KOPT-K1 (cell line): Measurements from ENCODE around the gene SETX.
"Not testable (repeated sequence)": the region's sequence is repeated elsewhere in the genome, so short reads cannot be mapped to it uniquely, and the experiment has no call there.

Experiments
- H3K27ac ChIP-seq: fragments of 200-600 bp; sonication (generic); 2 replicates; pipeline ENCODE4 v1.5.1; 2016; ENCODE audit warnings: antibody characterized with exemption, mild to moderate bottlenecking, low read depth, low read length; ENCODE audit not compliant: poor library complexity, severe bottlenecking
- H3K36me3 ChIP-seq: fragments of 200-600 bp; sonication (generic); 2 replicates; pipeline ENCODE4 v1.5.1; 2017; ENCODE audit warnings: antibody characterized with exemption, mild to moderate bottlenecking, low read length, moderate library complexity; ENCODE audit not compliant: insufficient read depth
- H3K9me3 ChIP-seq: fragments of 200-600 bp; sonication (generic); 2 replicates; pipeline ENCODE4 v1.5.1; 2017; ENCODE audit warnings: antibody characterized with exemption, low read length, mild to moderate bottlenecking; ENCODE audit not compliant: insufficient read depth, poor library complexity, severe bottlenecking

SETX gene

DNA sequence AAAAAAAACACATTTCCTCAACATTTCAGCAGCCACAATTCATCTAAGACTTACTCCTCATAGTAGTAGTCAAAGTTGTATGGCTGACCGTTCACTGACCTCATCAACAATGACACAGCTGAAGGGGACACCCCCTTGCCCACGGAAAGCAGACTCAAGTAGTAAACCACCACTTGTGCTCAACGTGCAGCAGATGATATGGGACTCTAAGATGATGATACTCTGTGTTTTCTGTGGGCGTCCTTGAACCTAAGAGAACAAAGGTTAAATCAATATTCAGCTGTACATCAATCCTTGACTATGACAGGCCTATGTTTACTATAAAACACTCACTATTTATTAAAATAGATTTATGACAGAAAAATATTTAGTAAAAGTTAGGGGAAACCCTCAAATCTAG lies 71.6 kb downstream of the SETX start:
- peaks cover 98% of the 10 kb centered on the region for H3K36me3 ChIP-seq
- no peak overlapping the region for H3K27ac ChIP-seq
- no peaks in the 10 kb centered on the region for H3K9me3 ChIP-seq

DNA sequence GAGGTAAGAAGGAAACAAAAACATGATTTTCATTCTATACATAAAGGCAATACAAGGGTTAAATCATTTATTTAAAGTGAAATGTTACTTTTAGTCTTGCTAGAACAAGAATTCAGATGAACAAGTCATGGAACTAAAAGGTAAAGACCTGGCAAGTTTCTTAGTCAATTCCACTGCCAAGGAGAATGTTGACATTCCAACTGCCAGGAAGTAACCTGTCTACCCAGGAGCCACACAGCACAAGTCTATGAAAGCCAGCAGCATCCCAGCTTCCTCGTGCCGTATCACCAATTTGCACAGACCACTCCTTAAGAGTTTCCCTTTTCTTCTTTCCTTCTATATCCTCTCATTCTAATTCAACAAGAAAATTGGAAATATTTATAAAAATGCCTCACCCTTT lies 79.9 kb downstream of the SETX start:
- H3K36me3 ChIP-seq = peaks cover 95% of the 10 kb centered on the region

DNA sequence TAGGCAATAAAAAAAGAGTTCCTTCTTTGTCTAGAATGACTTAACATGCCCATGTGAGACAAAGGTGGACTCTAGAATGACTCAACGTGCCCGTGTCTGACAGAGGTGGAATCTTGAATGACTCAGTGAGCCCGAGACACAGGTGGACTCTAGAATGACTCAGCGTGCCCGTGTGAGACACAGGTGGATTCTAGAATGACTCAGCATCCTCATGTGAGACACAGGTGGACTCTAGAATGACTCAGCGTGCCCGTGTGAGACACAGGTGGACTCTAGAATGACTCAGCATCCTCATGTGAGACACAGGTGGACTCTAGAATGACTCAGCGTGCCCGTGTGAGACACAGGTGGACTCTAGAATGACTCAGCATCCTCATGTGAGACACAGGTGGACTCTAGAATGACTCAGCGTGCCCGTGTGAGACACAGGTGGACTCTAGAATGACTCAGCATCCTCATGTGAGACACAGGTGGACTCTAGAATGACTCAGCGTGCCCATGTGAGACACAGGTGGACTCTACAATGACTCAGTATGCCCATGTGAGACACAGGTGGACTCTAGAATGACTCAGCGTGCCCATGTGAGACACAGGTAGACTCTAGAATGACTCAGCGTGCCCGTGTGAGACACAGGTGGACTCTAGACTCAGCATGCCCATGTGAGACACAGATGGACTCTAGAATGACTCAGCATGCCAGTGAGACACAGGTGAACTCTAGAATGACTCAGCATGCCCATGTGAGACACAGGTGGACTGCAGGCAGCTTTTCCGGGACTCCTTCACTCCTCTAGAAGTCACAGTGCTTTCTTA lies 84.9 kb downstream of the SETX start:
- H3K9me3 ChIP-seq, H3K27ac ChIP-seq: not testable (repeated sequence)
- peaks cover 92% of the 10 kb centered on the region for H3K36me3 ChIP-seq

More for the DNA sequence above, 79.9 kb downstream of the SETX start:
- H3K9me3 ChIP-seq = no peaks in the 10 kb centered on the region
- no peak overlapping the region for H3K27ac ChIP-seq

DNA sequence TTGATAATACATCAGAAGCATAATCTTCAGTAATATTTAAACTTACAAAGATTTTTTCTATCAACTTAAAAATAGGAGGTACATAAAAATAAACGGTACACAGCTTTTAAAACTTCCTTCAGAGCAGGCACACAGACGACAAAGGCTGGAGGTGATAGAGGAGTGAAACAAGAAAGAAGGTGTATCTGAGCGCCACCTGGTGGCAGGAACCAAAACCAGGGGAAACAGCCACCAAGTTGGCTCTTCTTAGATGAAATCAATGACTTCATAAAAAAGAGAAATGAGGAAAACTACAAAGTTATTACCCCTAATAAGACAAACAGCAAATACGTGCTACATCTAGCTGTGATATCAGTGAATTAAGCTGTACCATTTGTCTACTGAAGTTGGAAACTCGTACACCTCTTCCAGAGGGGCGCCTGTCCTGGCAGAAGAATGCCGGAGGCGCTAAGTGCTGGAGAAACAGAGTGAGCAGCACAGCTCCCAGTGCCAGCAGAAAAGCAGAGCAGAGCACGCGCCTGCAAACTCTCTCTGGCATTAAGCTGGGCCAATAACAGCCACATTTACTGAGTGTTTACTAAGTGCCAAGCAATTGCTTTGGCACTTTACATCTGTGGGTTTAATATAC lies 85.9 kb downstream of the SETX start:
- Histone ChIP-seq H3K9me3 (no peaks in the 10 kb centered on the region), H3K36me3 (peaks cover 92% of the 10 kb centered on the region), H3K27ac (no peak overlapping the region)

DNA sequence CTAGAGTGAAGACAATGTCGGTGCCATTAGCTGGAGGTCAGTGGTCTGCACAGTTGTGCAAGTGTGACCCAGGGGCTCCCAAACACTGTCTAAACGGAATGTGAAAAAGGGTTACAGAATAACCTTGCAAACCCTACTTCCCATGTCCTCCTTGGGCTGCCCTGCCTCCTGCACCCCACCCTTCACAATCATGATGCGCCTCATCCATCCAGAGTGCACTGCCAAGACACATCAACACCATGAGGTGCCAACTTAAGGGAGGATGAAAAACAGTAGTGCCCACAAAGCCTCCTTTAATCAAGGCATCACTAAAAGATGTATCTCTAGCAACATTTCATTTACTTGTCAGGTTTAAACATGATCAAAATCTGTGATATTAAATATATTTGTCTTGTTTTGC lies 87.1 kb downstream of the SETX start:
- H3K9me3 ChIP-seq = no peaks in the 10 kb centered on the region
- H3K27ac ChIP-seq = no peak overlapping the region
- peaks cover 92% of the 10 kb centered on the region for H3K36me3 ChIP-seq

DNA sequence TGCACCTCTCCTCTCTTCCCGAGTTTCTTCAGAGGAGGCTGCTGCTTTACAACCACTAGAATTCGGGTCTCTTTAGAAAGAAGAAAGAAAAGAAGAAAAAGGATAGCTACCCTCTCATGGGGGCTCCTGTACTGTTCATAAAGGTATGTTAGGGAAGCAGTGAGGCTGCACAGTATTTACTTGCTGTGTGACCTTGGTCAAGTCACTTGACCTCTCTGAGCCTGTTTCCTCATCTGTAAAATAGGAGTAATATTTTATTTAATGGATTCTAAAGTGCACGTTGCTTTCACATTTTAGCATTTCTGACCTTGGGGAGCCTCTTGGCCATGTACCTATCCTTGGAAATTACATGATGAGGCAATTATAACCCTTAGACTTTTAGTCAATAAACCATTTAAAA lies 88.8 kb downstream of the SETX start:
- Histone ChIP-seq H3K36me3 (peaks cover 92% of the 10 kb centered on the region), H3K9me3 (no peaks in the 10 kb centered on the region), H3K27ac (no peak overlapping the region)

DNA sequence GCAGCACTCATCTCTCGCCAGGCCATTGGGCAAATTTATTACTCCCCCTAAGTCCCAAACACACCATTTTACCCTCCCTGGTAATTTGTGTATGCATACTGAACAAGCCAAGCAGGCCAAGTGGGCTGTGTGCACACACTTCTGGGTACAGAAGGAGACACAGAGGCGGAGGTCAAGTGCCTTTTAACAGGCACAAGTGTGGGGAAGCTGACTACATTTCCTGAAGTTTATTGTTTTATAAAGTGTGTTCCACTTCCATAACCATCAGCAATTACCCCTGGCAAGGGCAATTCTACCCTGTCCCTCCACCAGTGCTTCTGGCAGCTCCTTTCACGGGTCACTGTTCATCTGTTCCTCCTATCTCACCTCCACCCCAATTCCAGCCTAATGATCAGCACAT lies 93.9 kb downstream of the SETX start:
- Histone ChIP-seq H3K36me3 (peaks cover 44% of the 10 kb centered on the region), H3K9me3 (no peaks in the 10 kb centered on the region), H3K27ac (no peak overlapping the region)

DNA sequence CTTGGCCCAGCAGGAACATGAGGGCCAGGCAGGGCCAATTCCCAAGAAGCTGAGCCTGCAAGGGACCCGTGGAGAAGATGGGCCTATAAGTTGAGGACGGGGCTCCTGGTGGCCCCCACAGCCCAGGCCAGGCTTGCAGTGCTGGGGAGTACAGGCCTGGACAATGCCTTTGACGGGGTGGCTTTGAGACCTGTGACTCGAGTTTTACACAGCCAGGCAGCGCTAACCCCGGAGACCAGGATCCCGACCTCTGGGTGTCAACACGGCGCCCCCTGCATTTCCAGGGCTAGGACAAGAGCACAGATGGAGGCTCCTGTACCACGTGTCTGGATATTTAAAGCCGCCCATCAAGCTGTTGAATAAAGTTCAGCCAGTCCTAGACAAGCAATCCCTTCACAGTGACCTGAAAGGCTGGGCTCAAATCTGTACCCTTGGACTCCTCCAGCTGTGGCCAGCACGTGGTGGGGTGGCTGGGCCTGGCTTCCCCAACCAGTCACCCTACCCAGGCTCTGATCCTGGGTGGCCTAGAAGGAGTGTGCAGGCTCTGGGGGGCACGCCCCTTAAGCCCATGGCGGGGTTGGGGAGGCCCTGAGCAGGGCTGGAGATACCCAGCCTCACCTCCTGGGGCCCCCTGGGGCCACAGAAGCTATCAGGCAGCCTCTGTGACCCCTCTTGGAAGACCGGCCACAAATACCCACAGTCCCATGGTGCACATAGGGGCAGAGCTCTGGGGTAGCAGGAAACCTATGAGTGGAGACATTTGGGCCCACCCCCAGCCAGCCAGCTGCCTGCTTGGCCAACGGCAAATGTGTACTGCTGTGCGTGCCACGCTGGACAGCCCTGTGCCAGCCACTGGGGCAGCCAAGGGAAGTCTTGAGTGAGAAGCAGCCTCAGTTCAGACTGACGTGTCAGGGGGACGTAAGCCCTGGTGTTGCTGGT lies 104.2 kb downstream of the SETX start:
- Histone ChIP-seq H3K36me3 (no peaks in the 10 kb centered on the region), H3K9me3 (no peaks in the 10 kb centered on the region), H3K27ac (no peak overlapping the region)

DNA sequence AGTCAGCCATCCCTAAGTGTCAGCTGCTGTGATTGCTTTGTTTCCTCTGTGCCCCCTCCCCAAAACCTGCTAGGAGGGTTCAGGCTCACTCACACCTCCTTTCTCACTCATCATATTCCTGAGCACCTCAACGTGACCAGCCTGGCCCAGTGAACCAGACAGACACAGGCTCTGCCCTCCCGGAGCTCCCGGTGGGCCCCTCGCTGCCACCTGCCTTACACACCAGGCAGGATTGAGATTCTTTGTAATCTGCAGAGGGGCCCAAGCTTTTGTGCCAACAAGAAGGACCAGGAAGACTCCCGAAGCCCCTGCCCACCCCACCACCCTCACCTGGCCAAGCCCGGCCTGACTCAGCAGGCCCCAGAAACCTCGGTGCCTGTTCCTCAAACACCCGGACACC lies 105.1 kb downstream of the SETX start:
- H3K36me3 ChIP-seq = no peaks in the 10 kb centered on the region
- H3K27ac ChIP-seq = no peak overlapping the region
- no peaks in the 10 kb centered on the region for H3K9me3 ChIP-seq

DNA sequence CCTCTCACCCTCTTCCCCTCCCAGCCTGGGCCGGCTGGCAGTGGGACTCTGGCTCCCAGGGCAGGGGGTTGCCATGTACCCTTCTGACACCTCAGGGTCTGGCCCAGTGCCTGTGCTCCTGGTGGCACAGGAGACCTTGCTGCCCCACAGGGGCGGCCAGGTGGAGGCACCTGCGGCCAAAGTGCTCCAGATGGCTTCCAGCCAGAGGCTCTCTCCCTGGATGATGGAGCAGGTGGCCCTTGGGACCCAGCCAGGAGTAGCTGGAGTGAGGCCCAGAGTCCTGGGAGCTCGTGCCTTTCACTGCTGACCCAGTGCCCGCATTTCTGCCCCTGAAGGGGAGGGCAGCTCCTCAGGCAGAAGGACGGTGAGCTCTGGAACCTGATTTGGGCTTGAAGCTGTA lies 105.7 kb downstream of the SETX start:
- H3K27ac ChIP-seq = no peak overlapping the region

DNA sequence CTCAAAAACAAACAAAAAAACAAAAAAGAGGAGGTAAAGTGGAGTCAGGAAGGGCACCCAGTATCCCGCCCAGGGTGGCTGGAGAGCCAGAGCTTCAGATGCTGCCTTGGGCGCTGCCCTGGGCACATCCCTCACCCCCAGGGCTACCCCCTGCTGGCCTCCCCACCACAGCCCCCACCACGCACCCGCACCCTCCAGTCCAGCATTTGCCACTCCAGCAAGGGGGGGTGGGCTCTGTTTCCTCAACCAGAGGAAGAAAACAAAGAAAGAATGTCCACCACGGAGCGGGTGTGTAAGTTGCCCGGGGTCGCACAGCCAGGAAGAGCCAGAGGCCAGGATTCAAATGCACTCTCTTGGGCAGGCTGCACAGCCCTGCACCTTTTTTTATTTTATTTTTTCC lies 106.8 kb downstream of the SETX start:
- Histone ChIP-seq H3K36me3 (no peaks in the 10 kb centered on the region), H3K27ac (no peak overlapping the region), H3K9me3 (no peaks in the 10 kb centered on the region)

More for the DNA sequence above, 105.7 kb downstream of the SETX start:
- Histone ChIP-seq H3K36me3 (no peaks in the 10 kb centered on the region), H3K9me3 (no peaks in the 10 kb centered on the region)

DNA sequence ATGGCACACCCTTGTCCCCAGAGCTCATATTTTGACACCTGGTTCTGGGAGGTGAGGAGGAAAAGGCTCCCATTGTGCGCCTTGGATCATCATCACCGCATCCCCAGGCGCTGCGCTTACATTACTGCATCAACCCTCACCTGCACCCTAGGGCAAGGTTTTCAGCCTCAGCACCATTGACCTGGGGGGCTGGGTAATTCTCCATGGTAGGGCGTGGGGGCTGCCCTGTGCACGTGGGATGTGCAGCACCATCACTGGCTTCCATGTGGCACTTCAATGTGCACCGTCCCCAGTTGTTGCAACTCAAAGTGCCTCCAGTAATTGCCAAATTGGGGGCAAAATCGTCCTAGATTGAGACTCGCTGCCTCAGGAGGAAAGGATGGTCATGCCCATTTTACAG lies 109.3 kb downstream of the SETX start:
- no peaks in the 10 kb centered on the region for H3K9me3 ChIP-seq
- no peaks in the 10 kb centered on the region for H3K36me3 ChIP-seq
- H3K27ac ChIP-seq = no peak overlapping the region

DNA sequence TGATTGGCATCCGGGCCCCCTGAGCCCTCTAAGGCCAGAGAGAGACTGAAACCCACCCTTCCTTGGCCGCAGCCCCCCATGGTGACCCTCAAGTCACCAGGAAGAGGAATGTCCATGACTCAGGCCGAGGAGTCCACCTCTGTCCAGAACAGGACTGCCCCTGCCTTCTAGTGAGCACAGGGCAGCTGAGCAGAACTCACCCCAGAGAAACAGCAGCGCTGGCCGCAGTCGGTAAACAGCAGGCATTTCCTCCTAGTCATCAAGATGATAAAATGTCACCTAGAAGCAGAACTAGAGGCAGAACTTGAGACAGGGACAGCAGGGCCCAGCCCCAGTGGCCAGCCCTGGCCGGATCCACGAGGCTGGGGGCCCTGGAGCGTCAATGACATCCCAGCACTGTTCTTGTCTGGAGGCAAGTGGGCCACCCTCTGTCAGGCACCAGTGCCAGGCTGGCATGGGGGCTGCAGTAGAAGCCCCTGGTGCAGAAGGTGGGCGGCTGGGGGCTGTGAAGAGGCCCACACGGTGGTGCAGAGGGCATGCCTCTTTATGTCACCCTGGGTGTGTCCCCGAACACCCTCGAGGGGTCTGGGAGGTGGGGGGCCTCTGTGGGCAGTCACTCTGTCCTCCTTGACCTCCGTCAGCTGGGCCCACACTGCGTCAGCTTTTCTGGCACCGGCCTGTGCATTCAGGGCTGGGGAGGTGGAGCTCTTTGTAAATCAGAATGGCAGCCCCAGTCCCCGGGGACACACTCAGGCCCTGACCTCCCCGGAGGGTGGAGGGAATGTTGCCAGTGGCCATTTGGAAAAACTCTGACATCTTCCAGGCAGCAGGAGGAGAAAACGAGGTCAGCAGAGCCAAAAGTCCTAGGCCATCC lies 110.0 kb downstream of the SETX start:
- Histone ChIP-seq H3K27ac (no peak overlapping the region), H3K36me3 (no peaks in the 10 kb centered on the region), H3K9me3 (no peaks in the 10 kb centered on the region)
